ENCODE data around the gene ARHGAP31.
"Not testable (repeated sequence)": the region's sequence is repeated elsewhere in the genome, so short reads cannot be mapped to it uniquely, and the experiment has no call there.

Gene ARHGAP31

DNA sequence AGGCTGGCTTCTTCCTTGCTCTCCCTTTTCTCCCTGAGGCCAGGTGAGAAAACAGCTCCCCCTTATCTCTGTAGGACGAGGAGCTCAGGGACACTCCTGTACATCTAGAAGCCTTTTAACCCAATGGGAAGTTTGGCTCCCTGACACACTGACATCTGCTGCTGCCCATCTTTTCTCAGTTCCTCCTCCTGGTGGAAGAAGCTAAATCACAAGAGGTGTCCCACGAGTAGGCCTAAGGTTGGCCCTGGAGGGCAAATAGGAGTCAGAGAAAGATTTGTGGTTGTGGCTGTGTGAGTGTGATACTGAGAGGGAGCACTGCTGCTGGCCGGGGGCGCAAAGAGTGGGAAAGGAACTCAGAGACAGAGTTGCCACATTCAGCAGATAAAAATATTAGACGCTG, 49.5 kb downstream of the ARHGAP31 start:
- no peak for DNase-seq (ENCODE audit: low read depth in 1 of 2, low spot score in 1 of 2)

GRCh38 chr3:119346076-119346496, 51.9 kb downstream of the ARHGAP31 start:
- DNase-seq (ENCODE audit: low read depth in 1 of 2, low spot score in 1 of 2) = no peak

DNA sequence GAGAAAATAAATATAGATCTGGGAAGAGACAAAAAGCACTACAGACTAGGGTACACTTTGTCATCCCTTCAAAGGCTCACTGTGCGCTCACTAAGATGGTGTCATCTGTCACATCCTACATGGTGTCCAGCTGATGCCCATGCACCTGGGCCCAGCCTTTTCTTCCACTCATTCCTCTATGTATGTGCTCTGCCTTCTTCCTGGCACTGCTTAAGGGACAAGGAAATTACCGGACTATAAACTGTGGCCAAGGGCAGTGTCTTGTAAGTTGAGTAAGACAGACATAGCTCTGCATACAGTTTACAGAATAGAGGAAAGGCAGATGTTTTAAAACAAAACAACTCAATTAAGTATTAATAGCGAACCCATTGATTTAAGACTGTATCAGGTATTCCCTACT, 52.9 kb downstream of the ARHGAP31 start:
- no peak for DNase-seq (ENCODE audit: low read depth in 1 of 2, low spot score in 1 of 2)

DNA sequence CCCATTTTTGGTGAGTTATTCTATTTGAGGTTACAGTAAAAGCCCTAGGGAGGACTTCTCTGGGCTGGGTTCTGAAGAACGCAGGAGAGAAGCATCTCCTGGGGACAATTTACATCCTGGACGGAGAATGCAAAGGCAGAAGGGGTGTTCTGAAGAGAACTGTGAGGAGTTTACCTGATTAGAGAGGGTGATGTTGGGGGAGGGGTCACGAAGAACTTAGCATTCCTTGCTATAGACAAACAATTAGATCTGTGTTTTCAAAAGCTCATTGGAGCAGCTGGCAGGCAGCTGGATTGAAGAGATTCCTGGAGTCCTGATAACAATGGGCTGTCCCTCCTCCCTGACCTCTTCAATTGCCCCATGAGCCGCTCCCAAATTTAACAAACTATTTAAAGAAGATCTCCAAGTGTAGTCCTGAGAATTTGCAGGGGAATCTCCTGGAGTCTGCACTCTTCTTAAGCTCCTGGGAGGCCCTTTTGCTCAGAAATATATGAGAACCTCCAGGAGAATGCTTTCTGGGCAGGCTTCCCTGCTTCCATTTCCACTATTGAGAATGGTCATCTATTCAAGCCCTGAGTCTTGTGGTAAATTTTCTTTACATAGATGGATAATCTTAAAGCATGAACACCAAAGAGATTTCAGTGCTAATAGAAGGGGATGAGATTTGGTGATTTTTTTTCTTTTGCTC, 55.3 kb downstream of the ARHGAP31 start:
- DNase-seq (ENCODE audit: low read depth in 1 of 2, low spot score in 1 of 2) = no peak

GRCh38 chr3:119350114-119350513, 55.9 kb downstream of the ARHGAP31 start:
- DNase-seq (ENCODE audit: low read depth in 1 of 2, low spot score in 1 of 2) = no peak

GRCh38 chr3:119351581-119351980, 57.4 kb downstream of the ARHGAP31 start:
- DNase-seq (ENCODE audit: low read depth in 1 of 2, low spot score in 1 of 2) = no peak

GRCh38 chr3:119352034-119352609, 57.9 kb downstream of the ARHGAP31 start:
- peak in 1 of 2 donors; percentile 50 for DNase-seq (ENCODE audit: low read depth in 1 of 2, low spot score in 1 of 2)

DNA sequence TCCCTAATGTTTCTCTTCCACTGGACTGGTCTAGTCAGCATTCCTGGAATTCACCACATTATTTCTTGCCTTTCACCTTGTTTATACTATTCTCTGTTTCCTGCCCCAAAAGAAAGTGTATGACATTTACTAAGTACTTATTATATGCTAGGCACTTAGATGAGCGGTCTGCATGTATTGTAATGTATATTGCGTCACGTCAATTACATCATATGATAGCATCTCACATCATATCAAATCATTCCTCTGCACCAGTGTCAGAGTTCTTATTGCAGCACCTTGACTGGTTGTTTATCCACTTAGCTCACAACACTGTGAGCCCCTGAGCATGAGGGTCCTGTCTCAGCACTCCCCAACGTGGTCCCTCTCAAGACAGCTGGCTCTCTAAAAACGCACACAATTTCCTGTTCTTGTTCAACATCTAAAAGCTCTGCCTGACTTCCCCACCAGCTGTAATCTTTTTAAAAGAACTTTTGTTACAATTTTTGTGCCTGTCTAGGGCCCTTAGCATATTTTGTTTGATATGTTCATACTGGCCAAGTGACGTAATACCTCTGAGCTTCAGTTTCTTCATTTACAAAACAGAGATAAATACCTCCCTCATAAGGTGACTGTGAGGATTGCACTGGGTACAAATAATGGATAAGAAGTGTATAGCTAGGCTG, 58.8 kb downstream of the ARHGAP31 start:
- no peak for DNase-seq (ENCODE audit: low read depth in 1 of 2, low spot score in 1 of 2)

DNA sequence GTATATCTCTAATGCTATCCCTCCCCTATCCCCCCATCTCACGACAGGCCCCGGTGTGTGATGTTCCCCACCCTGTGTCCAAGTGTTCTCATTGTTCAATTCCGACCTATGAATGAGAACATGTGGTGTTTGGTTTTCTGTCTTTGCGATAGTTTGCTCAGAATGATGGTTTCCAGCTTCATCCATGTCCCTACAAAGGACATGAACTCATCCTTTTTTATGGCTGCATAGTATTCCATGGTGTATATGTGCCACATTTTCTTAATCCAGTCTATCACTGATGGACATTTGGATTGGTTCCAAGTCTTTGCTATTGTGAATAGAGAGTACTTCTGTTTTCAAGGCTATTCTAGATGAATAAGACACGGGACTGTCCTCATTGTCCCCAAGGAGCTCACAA, 61.4 kb downstream of the ARHGAP31 start:
- DNase-seq (ENCODE audit: low read depth in 1 of 2, low spot score in 1 of 2) = not testable (repeated sequence)

- no peak for DNase-seq (ENCODE audit: low read depth in 1 of 2, low spot score in 1 of 2)
These were observed 62.5 kb downstream of the ARHGAP31 start for GRCh38 chr3:119356646-119357045.

GRCh38 chr3:119357190-119357589, 63.0 kb downstream of the ARHGAP31 start:
- DNase-seq (ENCODE audit: low read depth in 1 of 2, low spot score in 1 of 2) = no peak

- DNase-seq (ENCODE audit: low read depth in 1 of 2, low spot score in 1 of 2) = no peak
These were observed 65.5 kb downstream of the ARHGAP31 start for GRCh38 chr3:119359476-119360326.

GRCh38 chr3:119360736-119361462, 66.7 kb downstream of the ARHGAP31 start:
- no peak for DNase-seq (ENCODE audit: low read depth in 1 of 2, low spot score in 1 of 2)

DNA sequence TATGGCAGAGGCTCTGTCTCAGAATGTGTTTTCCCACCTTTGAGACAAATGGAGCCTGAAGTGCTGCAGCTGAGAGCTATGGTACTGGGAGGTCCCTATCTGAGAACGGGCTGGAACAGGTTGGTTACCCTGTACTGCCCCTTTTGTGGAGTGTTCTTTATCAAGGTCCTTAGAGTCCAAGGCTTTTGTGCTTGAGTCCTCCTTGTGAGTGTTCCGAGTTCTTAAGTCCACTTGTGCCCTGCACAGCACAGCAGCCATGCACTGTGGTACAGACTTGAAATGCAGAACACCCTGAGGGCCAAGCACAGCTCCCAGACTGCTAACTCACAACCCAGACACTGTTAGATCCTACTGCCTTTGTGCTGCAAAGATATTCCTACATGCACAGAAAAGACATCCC, 67.8 kb downstream of the ARHGAP31 start:
- DNase-seq (ENCODE audit: low read depth in 1 of 2, low spot score in 1 of 2) = no peak

GRCh38 chr3:119362940-119363725, 69.0 kb downstream of the ARHGAP31 start:
- no peak for DNase-seq (ENCODE audit: low read depth in 1 of 2, low spot score in 1 of 2)

- DNase-seq (ENCODE audit: low read depth in 1 of 2, low spot score in 1 of 2) = no peak
These were observed 70.2 kb downstream of the ARHGAP31 start for GRCh38 chr3:119364401-119364800.

GRCh38 chr3:119365418-119365817, 71.2 kb downstream of the ARHGAP31 start:
- DNase-seq (ENCODE audit: low read depth in 1 of 2, low spot score in 1 of 2) = no peak

GRCh38 chr3:119367000-119367399, 72.8 kb downstream of the ARHGAP31 start:
- DNase-seq (ENCODE audit: low read depth in 1 of 2, low spot score in 1 of 2) = no peak

GRCh38 chr3:119368298-119368697, 74.1 kb downstream of the ARHGAP31 start:
- DNase-seq (ENCODE audit: low read depth in 1 of 2, low spot score in 1 of 2) = no peak

- not testable (repeated sequence) for DNase-seq (ENCODE audit: low read depth in 1 of 2, low spot score in 1 of 2)
These were observed 77.6 kb downstream of the ARHGAP31 start for GRCh38 chr3:119371786-119372185.

Data from activated CD4-positive, alpha-beta T cell treated with anti-CD3 and anti-CD28 coated beads, Interleukin-2, amount 50 U/mL, for 24 hours (primary cell).